Smooth muscle cell (in vitro differentiated cells): Measurements from ENCODE around the gene MAP1LC3A. TPM values are rescaled to one million over a fixed set of nuclear protein-coding genes. Genes with fewer than 3 reads are reported as not detected.

Experiments used
- DNase-seq: peaks from one replicate; lab custom pipeline; 2025; ENCODE audit not compliant: unreplicated experiment; lab: John Stamatoyannopoulos, UW
- H2AFZ ChIP-seq: fragments of 200-600 bp; sonication (generic); 2 replicates; pipeline ENCODE4 v1.6.0; 2016; ENCODE audit warnings: antibody characterized with exemption, low read depth, mild to moderate bottlenecking
- H3F3A ChIP-seq: fragments of 200-600 bp; sonication (generic); 2 replicates; pipeline ENCODE4 v1.6.0; 2017; ENCODE audit warnings: antibody characterized with exemption, low read depth
- H3K27ac ChIP-seq: fragments of 200-600 bp; sonication (generic); 2 replicates; pipeline ENCODE4 v1.5.1; 2016; ENCODE audit warnings: low read depth, mild to moderate bottlenecking
- H3K27me3 ChIP-seq: fragments of 200-600 bp; sonication (generic); 2 replicates; pipeline ENCODE4 v1.6.1; 2016; ENCODE audit warnings: low read depth, mild to moderate bottlenecking
- H3K36me3 ChIP-seq: fragments of 200-600 bp; sonication (generic); 2 replicates; pipeline ENCODE4 v1.5.1; 2016; ENCODE audit warnings: low read depth
- H3K4me1 ChIP-seq: fragments of 200-600 bp; sonication (generic); 2 replicates; pipeline ENCODE4 v1.5.1; 2016; ENCODE audit warnings: low read depth
- H3K4me2 ChIP-seq: fragments of 200-600 bp; sonication (generic); 2 replicates; pipeline ENCODE4 v1.6.0; 2016; ENCODE audit warnings: mild to moderate bottlenecking
- H3K4me3 ChIP-seq: fragments of 200-600 bp; sonication (generic); 2 replicates; pipeline ENCODE4 v1.5.1; 2016; ENCODE audit warnings: mild to moderate bottlenecking
- H3K79me2 ChIP-seq: fragments of 200-600 bp; sonication (generic); 2 replicates; pipeline ENCODE4 v1.6.0; 2016; ENCODE audit warnings: low read depth, mild to moderate bottlenecking
- H3K9ac ChIP-seq: fragments of 200-600 bp; sonication (generic); 2 replicates; pipeline ENCODE4 v1.6.0; 2016; ENCODE audit warnings: low read depth
- H3K9me3 ChIP-seq: fragments of 200-600 bp; sonication (generic); replicated peaks from 2 replicates; pipeline ENCODE4 v1.5.1; 2016; ENCODE audit warnings: low read depth
- H4K20me1 ChIP-seq: fragments of 200-600 bp; sonication (generic); 2 replicates; pipeline ENCODE4 v1.6.0; 2016; ENCODE audit warnings: low read depth
- WGBS: methylation state at CpG from one replicate; pipeline ENCODE4 v1.1.7; 2016; ENCODE audit warnings: low lambda C conversion rate; 5-methylcytosine and 5-hydroxymethylcytosine counted together
- polyA plus RNA-seq: library from polyadenylated mRNA; unstranded; fragments of >200 nt; fragmentation: Nextera tagmentation; extraction: Ambion mirVana; gene quantifications from 2 replicates; pipeline ENCODE4 v1.2.1, GENCODE V29; 2016
- total RNA-seq: library from RNA; depleted of rRNA; stranded (reverse); fragments of >200 nt; gene quantifications from 2 replicates; pipeline ENCODE4 v1.2.3, GENCODE V29; 2014
- TF ChIP-seq, protein P1 (sequence below): fragments of 200-600 bp; sonication (generic); IDR thresholded peaks from 2 replicates; pipeline ENCODE4 v1.5.1; 2017; ENCODE audit warnings: borderline replicate concordance, mild to moderate bottlenecking, antibody characterized with exemption; ENCODE audit not compliant: insufficient read depth, poor library complexity, severe bottlenecking

The MAP1LC3A gene
- total and polyA plus RNA-seq, 2 experiments from 2014 or later, result 32.4 to 84.0 TPM

DNA sequence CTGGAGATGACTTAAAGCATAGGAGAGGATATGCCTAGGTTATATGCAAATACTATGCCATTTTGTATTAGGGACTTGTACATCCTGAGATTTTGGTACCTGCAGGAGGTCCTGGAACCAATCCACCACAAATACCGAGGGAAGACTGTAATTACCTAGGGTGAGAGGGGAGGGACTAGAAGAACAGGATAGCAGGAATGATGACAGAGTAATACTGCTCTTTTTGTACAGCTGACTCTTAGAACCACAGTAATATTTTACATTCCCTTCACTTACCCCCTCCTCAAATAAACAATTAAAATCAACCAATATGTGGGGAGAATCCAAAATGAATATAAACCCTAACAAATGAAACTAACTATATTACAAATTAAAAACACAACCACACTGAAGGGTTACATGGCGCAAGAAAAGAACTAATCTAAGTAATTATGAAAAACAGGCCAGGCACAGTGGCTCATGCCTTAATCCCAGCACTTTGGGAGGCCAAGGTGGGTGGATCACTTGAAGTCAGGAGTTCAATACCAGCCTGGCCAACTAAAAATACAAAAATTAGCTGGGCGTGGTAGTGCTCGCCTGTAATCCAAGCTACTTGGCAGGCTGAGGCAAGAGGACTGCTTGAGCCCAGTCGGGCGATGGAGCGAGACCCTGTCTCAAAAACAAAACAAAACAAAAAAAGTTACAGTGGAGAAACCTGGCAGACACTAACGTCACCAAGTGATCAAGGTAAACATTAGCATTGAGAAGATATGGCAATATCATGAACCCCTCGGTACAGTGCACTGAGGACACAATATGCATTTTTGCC lies 37.1 kb downstream of the MAP1LC3A start:
- Histone ChIP-seq H3F3A (no peaks in the 10 kb centered on the region), H3K79me2 (no peaks in the 10 kb centered on the region), H3K9ac (no peak overlapping the region), H2AFZ (no peak overlapping the region), H3K36me3 (no peaks in the 10 kb centered on the region), H4K20me1 (no peaks in the 10 kb centered on the region), H3K9me3 (no peaks in the 10 kb centered on the region), H3K4me3 (no peak overlapping the region), H3K27ac (no peak overlapping the region), H3K4me1 (no peaks in the 10 kb centered on the region), H3K27me3 (no peaks in the 10 kb centered on the region), H3K4me2 (no peak overlapping the region)
- TF ChIP-seq, protein P1, sequence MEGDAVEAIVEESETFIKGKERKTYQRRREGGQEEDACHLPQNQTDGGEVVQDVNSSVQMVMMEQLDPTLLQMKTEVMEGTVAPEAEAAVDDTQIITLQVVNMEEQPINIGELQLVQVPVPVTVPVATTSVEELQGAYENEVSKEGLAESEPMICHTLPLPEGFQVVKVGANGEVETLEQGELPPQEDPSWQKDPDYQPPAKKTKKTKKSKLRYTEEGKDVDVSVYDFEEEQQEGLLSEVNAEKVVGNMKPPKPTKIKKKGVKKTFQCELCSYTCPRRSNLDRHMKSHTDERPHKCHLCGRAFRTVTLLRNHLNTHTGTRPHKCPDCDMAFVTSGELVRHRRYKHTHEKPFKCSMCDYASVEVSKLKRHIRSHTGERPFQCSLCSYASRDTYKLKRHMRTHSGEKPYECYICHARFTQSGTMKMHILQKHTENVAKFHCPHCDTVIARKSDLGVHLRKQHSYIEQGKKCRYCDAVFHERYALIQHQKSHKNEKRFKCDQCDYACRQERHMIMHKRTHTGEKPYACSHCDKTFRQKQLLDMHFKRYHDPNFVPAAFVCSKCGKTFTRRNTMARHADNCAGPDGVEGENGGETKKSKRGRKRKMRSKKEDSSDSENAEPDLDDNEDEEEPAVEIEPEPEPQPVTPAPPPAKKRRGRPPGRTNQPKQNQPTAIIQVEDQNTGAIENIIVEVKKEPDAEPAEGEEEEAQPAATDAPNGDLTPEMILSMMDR, result no peak
- 94% methylated on average over 9 of the region's 9 CpGs for WGBS
- DNase-seq, result no peak

DNA sequence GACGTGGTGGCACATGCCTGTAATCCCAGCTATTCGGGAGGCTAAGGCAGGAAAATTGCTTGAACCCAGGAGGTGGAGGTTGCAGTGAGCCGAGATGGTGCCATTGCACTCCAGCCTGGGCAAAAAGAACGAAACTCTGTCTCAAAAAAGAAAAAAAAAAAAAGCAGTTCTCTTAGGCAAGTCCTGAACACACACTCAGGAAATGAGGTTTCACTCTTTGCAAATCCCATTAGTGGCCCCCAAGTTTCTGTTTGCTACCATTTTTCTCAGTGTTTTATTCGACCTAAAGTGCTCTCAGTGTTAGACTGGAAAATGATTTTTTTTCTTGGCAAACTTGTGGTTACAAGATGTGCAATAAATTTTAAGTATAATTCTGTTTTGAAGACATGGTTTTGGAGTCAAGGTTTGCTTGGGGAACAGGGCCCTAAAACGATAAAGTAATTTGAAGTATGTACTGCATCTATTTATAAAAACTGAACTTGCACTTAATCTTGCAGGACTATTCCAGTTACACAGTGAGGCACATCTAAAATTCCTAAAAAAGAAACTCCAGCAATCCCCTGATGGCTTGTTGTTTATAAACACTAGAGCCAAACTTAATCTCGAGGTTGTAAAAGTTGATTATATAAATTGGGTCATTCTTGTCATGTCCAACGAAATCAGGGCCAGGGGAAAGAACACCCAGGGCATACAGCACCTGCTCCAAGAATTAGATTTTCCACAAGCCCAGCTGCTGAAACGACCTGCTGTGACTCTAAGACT lies 42.6 kb downstream of the MAP1LC3A start:
- no peaks in the 10 kb centered on the region for H3F3A ChIP-seq
- no peaks in the 10 kb centered on the region for H3K4me1 ChIP-seq
- no peaks in the 10 kb centered on the region for H3K9me3 ChIP-seq
- no peak for DNase-seq
- TF ChIP-seq, protein P1, result no peak
- no peak overlapping the region for H3K9ac ChIP-seq
- no peaks in the 10 kb centered on the region for H3K36me3 ChIP-seq
- no peak overlapping the region for H2AFZ ChIP-seq
- no peak overlapping the region for H3K4me2 ChIP-seq
- H4K20me1 ChIP-seq, result no peaks in the 10 kb centered on the region
- H3K79me2 ChIP-seq, result no peaks in the 10 kb centered on the region
- no peak overlapping the region for H3K4me3 ChIP-seq
- WGBS, result 84% methylated on average over 9 of the region's 9 CpGs
- no peak overlapping the region for H3K27ac ChIP-seq
- no peaks in the 10 kb centered on the region for H3K27me3 ChIP-seq

DNA sequence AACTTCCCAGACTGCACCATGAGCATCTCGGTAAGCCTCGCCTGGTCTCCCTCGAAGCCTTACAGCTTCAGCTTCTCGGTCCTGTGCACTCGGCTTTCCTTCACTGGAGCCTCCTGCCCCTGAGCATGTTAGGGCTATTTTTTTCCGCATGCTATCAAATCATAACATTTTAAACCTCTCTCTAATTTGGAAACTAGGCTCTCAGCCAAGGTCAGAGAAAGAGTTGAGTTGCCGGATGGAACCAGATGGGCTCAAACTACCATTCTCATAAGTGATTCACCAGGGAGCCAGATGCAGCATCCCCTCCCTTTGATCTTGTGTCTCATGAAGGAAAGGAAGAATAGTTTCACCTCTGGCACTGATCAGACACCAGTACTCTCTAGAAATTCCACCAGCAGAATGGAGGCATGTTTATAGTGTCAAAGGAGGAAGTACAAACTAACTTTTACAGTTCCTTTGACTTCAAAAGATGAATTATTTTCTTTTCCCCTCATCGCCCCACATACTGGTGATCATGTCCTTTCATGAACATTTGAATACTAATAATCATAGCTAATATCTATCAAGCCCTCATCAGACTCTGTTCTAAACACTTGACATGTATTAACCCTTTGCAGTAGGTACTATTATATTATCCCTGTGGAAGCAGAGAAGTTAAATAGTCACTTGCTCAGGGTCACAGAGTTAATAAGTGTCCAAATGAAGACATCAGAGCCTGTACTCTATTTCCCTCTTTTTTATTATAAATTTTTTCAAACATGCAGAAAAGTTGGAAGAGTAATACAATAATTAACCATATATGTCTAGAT lies 46.7 kb downstream of the MAP1LC3A start:
- Histone ChIP-seq H3K9me3 (no peaks in the 10 kb centered on the region), H3K27ac (no peak overlapping the region), H3K4me2 (no peak overlapping the region), H2AFZ (no peak overlapping the region), H4K20me1 (no peaks in the 10 kb centered on the region), H3K9ac (no peak overlapping the region), H3F3A (no peaks in the 10 kb centered on the region), H3K4me3 (no peak overlapping the region), H3K4me1 (no peaks in the 10 kb centered on the region), H3K79me2 (no peaks in the 10 kb centered on the region), H3K36me3 (no peaks in the 10 kb centered on the region), H3K27me3 (no peaks in the 10 kb centered on the region)
- DNase-seq, result no peak
- 92% methylated on average over 8 of the region's 8 CpGs for WGBS
- TF ChIP-seq, protein P1, result no peak
